Measurements from ENCODE around the gene RAX2.

Gene RAX2

GRCh38 chr19:3746371-3747056 is 25.5 kb downstream of the RAX2 start:
- H3K4me1 Mint-ChIP-seq, result no peaks in the 10 kb centered on the region
- ATAC-seq (ENCODE audit: low read depth) (no peak), DNase-seq (ENCODE audit: low spot score in 2 of 2) (no peak)
- H3K9me3 Mint-ChIP-seq, result no peaks in the 10 kb centered on the region
- H3K27ac Mint-ChIP-seq, result no peak overlapping the region
- H3K36me3 Mint-ChIP-seq, result peaks cover 6% of the 10 kb centered on the region
- H3K27me3 Mint-ChIP-seq, result no peaks in the 10 kb centered on the region
- no peak overlapping the region for H3K4me3 Mint-ChIP-seq

- no peaks in the 10 kb centered on the region for H3K9me3 Mint-ChIP-seq
- H3K4me1 Mint-ChIP-seq, result no peaks in the 10 kb centered on the region
- H3K27me3 Mint-ChIP-seq, result no peaks in the 10 kb centered on the region
- no peak for DNase-seq (ENCODE audit: low spot score in 2 of 2)
- H3K4me3 Mint-ChIP-seq, result no peak overlapping the region
- H3K27ac Mint-ChIP-seq, result no peak overlapping the region
- no peak for ATAC-seq (ENCODE audit: low read depth)
- peaks cover 2% of the 10 kb centered on the region for H3K36me3 Mint-ChIP-seq
These were observed 26.5 kb downstream of the RAX2 start for GRCh38 chr19:3745363-3746045.

- Mint-ChIP-seq H3K27me3 (no peaks in the 10 kb centered on the region), H3K27ac (no peak overlapping the region), H3K9me3 (no peaks in the 10 kb centered on the region), H3K4me3 (no peak overlapping the region), H3K36me3 (no peaks in the 10 kb centered on the region), H3K4me1 (no peaks in the 10 kb centered on the region)
- ATAC-seq (ENCODE audit: low read depth), result no peak
- no peak for DNase-seq (ENCODE audit: low spot score in 2 of 2)
These were observed 28.5 kb downstream of the RAX2 start for GRCh38 chr19:3743486-3743885.

GRCh38 chr19:3740431-3740830 is 31.6 kb downstream of the RAX2 start:
- no peak overlapping the region for H3K27ac Mint-ChIP-seq

GRCh38 chr19:3738477-3739220 is 33.4 kb downstream of the RAX2 start:
- H3K9me3 Mint-ChIP-seq, result no peaks in the 10 kb centered on the region
- no peaks in the 10 kb centered on the region for H3K36me3 Mint-ChIP-seq
- H3K4me1 Mint-ChIP-seq, result no peaks in the 10 kb centered on the region
- peaks cover 16% of the 10 kb centered on the region for H3K27me3 Mint-ChIP-seq
- ATAC-seq (ENCODE audit: low read depth) (no peak), DNase-seq (ENCODE audit: low spot score in 2 of 2) (no peak)
- no peak overlapping the region for H3K27ac Mint-ChIP-seq
- H3K4me3 Mint-ChIP-seq, result no peak overlapping the region

More at GRCh38 chr19:3740431-3740830, 31.6 kb downstream of the RAX2 start:
- H3K36me3 Mint-ChIP-seq, result no peaks in the 10 kb centered on the region
- H3K4me3 Mint-ChIP-seq, result no peak overlapping the region
- no peak for DNase-seq (ENCODE audit: low spot score in 2 of 2)
- peaks cover 16% of the 10 kb centered on the region for H3K27me3 Mint-ChIP-seq
- no peaks in the 10 kb centered on the region for H3K9me3 Mint-ChIP-seq
- no peak for ATAC-seq (ENCODE audit: low read depth)
- H3K4me1 Mint-ChIP-seq, result no peaks in the 10 kb centered on the region

- no peaks in the 10 kb centered on the region for H3K4me1 Mint-ChIP-seq
- no peaks in the 10 kb centered on the region for H3K9me3 Mint-ChIP-seq
- no peak overlapping the region for H3K27ac Mint-ChIP-seq
- DNase-seq (ENCODE audit: low spot score in 2 of 2), result no peak
- H3K36me3 Mint-ChIP-seq, result no peaks in the 10 kb centered on the region
- peaks cover 16% of the 10 kb centered on the region for H3K27me3 Mint-ChIP-seq
- H3K4me3 Mint-ChIP-seq, result no peak overlapping the region
- no peak for ATAC-seq (ENCODE audit: low read depth)
These were observed 34.4 kb downstream of the RAX2 start for GRCh38 chr19:3737487-3738205.

- no peak overlapping the region for H3K4me3 Mint-ChIP-seq
- no peak for DNase-seq (ENCODE audit: low spot score in 2 of 2)
- H3K4me1 Mint-ChIP-seq, result no peaks in the 10 kb centered on the region
- no peaks in the 10 kb centered on the region for H3K36me3 Mint-ChIP-seq
- ATAC-seq (ENCODE audit: low read depth), result no peak
- H3K27ac Mint-ChIP-seq, result no peak overlapping the region
- no peaks in the 10 kb centered on the region for H3K9me3 Mint-ChIP-seq
- peaks cover 16% of the 10 kb centered on the region for H3K27me3 Mint-ChIP-seq
These were observed 35.8 kb downstream of the RAX2 start for GRCh38 chr19:3736106-3736724.

GRCh38 chr19:3734310-3734600 is 37.8 kb downstream of the RAX2 start:
- ATAC-seq (ENCODE audit: low read depth) (no peak), DNase-seq (ENCODE audit: low spot score in 2 of 2) (no peak)
- H3K27ac Mint-ChIP-seq, result no peak overlapping the region
- H3K4me1 Mint-ChIP-seq, result no peaks in the 10 kb centered on the region
- no peaks in the 10 kb centered on the region for H3K36me3 Mint-ChIP-seq
- H3K9me3 Mint-ChIP-seq, result no peaks in the 10 kb centered on the region
- no peak overlapping the region for H3K4me3 Mint-ChIP-seq
- H3K27me3 Mint-ChIP-seq, result peaks cover 16% of the 10 kb centered on the region

GRCh38 chr19:3733549-3734309 is 38.3 kb downstream of the RAX2 start:
- H3K36me3 Mint-ChIP-seq, result no peaks in the 10 kb centered on the region
- H3K27ac Mint-ChIP-seq, result no peak overlapping the region
- ATAC-seq (ENCODE audit: low read depth), result no peak
- no peak overlapping the region for H3K4me3 Mint-ChIP-seq
- H3K9me3 Mint-ChIP-seq, result no peaks in the 10 kb centered on the region
- H3K27me3 Mint-ChIP-seq, result peaks cover 16% of the 10 kb centered on the region
- no peaks in the 10 kb centered on the region for H3K4me1 Mint-ChIP-seq
- DNase-seq (ENCODE audit: low spot score in 2 of 2), result no peak

GRCh38 chr19:3732108-3732507 is 39.9 kb downstream of the RAX2 start:
- no peak for ATAC-seq (ENCODE audit: low read depth)
- Mint-ChIP-seq H3K4me3 (no peak overlapping the region), H3K4me1 (no peaks in the 10 kb centered on the region), H3K27ac (no peak overlapping the region), H3K9me3 (no peaks in the 10 kb centered on the region), H3K27me3 (peaks cover 7% of the 10 kb centered on the region), H3K36me3 (no peaks in the 10 kb centered on the region)
- DNase-seq (ENCODE audit: low spot score in 2 of 2), result no peak

- H3K4me1 Mint-ChIP-seq, result no peaks in the 10 kb centered on the region
- no peaks in the 10 kb centered on the region for H3K9me3 Mint-ChIP-seq
- no peak overlapping the region for H3K4me3 Mint-ChIP-seq
- ATAC-seq (ENCODE audit: low read depth), result no peak
- H3K27me3 Mint-ChIP-seq, result peaks cover 1% of the 10 kb centered on the region
- DNase-seq (ENCODE audit: low spot score in 2 of 2), result no peak
- H3K27ac Mint-ChIP-seq, result no peak overlapping the region
- H3K36me3 Mint-ChIP-seq, result no peaks in the 10 kb centered on the region
These were observed 41.5 kb downstream of the RAX2 start for GRCh38 chr19:3730457-3730958.

GRCh38 chr19:3725640-3726310 is 46.3 kb downstream of the RAX2 start:
- Mint-ChIP-seq H3K9me3 (no peaks in the 10 kb centered on the region), H3K27ac (no peak overlapping the region), H3K27me3 (peaks cover 5% of the 10 kb centered on the region), H3K4me1 (peaks cover 5% of the 10 kb centered on the region), H3K36me3 (no peaks in the 10 kb centered on the region), H3K4me3 (no peak overlapping the region)
- ATAC-seq (ENCODE audit: low read depth), result no peak
- no peak for DNase-seq (ENCODE audit: low spot score in 2 of 2)

GRCh38 chr19:3725121-3725520 is 46.9 kb downstream of the RAX2 start:
- DNase-seq (ENCODE audit: low spot score in 2 of 2), result no peak
- peaks cover 5% of the 10 kb centered on the region for H3K4me1 Mint-ChIP-seq
- H3K27me3 Mint-ChIP-seq, result peaks cover 5% of the 10 kb centered on the region
- H3K9me3 Mint-ChIP-seq, result no peaks in the 10 kb centered on the region
- H3K36me3 Mint-ChIP-seq, result no peaks in the 10 kb centered on the region
- ATAC-seq (ENCODE audit: low read depth), result no peak
- no peak overlapping the region for H3K4me3 Mint-ChIP-seq
- no peak overlapping the region for H3K27ac Mint-ChIP-seq
